ENCODE results near the gene SPATA31D4.

Gene SPATA31D4

DNA sequence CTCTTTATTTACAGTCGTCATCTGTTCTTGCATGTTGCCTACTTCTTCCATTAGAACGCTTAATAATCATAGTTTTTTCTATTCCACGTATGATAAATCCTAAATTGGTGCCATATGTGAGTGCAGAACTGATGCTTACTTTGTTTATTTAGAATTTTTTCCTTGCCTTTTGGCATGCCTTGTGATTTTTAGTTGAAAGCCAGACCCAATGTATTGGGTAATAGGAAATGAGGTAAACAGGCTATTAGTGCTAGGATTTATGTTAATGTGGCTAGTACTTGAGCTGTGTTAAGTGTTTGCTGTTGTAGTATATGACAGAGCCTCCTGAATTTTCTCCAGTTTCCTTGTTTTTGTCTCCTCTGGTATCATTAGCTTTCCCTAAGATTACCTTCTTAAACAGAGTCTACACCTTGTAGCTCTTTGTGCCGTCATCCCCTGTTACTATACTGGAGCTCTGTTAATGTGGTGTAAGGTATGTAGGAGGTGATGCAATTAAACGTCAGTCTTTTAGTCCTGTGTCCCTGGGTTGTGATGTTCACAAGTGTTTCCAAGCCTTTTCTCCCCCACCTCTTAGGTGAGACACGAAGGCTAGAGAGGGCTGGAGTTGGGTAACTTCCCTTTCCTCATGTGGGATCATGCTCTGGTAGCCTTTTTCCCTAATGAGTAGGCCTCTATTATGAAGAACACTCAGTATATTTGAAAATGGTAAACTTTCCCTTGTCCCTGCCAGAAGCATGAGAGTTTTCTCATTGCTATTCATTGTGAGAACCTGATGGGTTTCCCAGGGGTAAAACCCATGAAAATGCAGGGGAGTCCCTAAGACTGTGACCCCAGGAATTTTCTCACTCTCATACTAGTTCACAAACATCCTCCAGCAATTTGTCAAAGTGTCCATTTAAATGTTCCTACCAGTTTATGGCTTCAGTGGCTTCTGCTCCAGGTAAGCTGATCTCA, 36.3 kb downstream of the SPATA31D4 start:
- no peak for DNase-seq (ENCODE audit: low read depth)

DNA sequence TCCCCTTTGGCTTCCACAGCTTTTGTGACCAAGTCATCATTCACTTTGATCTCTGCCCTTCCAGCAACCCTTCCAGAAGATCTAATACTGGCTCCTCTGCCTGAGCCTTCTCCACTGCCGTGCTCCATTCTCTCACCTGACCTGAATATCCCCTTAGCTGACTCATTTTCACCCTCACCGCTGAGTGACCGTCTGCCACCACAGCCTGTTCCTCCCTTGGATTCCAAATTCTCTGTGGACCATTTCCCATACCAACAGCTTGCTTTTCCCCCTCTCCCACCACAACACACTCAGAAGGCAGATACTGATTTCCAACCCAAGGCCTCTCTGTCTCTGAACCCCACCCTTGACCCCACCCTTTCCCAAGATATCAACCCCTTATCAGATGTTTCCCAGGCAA, 39.8 kb downstream of the SPATA31D4 start:
- DNase-seq (ENCODE audit: low read depth): no peak

- no peak for DNase-seq (ENCODE audit: low read depth)
Observed at GRCh38 chr9:81969971-81970370, 41.7 kb downstream of the SPATA31D4 start.

DNA sequence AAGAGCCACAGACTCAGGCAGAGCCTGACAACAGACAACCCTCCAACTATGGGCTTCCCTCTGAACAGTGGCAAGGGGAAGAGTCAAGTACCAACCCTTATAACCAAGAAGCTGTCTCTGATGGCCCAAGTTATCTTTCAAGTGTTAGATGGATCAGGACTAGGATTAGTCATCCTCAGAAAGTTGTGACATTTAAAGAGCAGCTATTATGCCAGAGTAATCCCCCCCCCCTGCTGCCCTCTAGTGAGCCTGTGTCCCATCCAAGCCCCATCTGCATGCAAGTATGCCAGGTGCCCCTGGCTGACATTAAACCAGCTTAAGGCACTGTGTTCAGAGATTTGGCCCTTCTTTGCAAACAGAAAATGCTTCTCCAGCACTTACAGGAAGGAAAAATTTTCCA, 43.5 kb downstream of the SPATA31D4 start:
- no peak for DNase-seq (ENCODE audit: low read depth)

- no peak for DNase-seq (ENCODE audit: low read depth)
Observed at GRCh38 chr9:81974764-81975163, 46.5 kb downstream of the SPATA31D4 start.

GRCh38 chr9:81976351-81976750, 48.1 kb downstream of the SPATA31D4 start:
- DNase-seq (ENCODE audit: low read depth): no peak

- DNase-seq (ENCODE audit: low read depth): no peak
Observed at GRCh38 chr9:81979196-81979595, 51.0 kb downstream of the SPATA31D4 start.

DNA sequence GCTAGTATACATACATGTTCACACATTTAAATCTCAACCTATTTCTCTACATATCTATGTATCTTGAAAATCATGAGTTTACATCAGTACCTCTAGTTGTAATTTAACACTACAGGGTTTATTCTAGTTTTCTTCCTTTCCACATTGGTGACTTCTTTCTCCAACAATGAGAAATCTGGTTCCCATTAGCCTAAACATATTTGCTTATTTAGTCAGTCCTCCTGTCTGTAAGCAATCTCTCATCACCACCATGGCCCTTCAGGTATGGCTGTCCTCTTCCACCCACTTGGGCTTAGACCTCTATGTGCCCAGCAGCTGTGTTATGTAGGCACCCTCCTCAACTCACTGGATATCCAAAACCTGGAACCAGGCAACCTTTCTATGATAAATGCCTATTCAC, 52.3 kb downstream of the SPATA31D4 start:
- no peak for DNase-seq (ENCODE audit: low read depth)

GRCh38 chr9:81981883-81982282, 53.7 kb downstream of the SPATA31D4 start:
- no peak for DNase-seq (ENCODE audit: low read depth)
